ENCODE measurements around the gene PAPOLG.

PAPOLG gene

GRCh38 chr2:60756097-60757087, at the start of gene PAPOLG:
TSS of gene PAPOLG (plus strand) at chr2:60756268. CDS start at chr2:60756479, 211 bp downstream.
- in situ Hi-C loops (cut with HindIII; ENCODE audit: low sequenced_read_pairs), result loop anchor here (25.0 kb wide), 1 partner anchor 256 kb away; the partner anchor contains the start of genes PEX13 and PUS10
- peak; percentile 76 for DNase-seq (ENCODE audit: low read depth)
- peak within 1 kb of the TSS; percentile 87 for H3K4me3 ChIP-seq (ENCODE audit: low read depth, low read length)
- TF ChIP-seq CTCF (IDR thresholded peaks at IDR 0.05; ENCODE audit: low read depth, low read length, missing control alignments), result no peak

DNA sequence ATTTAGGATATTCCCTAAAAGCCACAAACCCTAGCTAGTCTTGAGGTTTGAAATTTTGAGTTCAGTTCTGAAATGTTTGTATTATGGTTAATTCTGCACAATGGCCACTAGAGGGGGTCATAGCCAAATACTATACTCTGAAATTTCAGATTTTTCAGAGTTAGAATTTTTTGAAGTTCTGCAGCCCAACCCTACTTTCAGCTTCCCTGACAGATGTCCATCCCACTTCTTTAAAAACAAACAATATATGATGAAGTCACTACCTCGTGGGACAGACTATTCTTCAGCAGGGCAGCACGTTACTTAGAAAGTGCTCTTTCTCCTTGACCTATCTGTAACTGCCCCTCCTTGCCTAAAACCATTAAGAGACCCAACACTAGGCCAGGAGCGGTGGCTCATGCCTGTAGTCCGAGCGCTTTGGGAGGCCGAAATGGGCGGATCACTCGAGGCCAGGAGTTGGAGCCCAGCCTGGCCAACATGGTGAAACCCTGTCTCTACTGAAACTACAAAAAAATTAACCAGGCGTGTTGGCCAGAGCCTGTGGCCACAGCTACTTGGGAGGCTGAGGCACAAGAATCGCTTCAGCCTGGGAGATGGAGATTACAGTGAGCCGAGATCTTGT, 48.2 kb upstream of the PAPOLG start:
- peak; percentile 12 for DNase-seq (ENCODE audit: low read depth)
- TF ChIP-seq CTCF (IDR thresholded peaks at IDR 0.05; ENCODE audit: low read depth, low read length, missing control alignments), result peak; percentile 53
- in situ Hi-C loops (cut with HindIII; ENCODE audit: low sequenced_read_pairs), result no loop called here
- no peak overlapping the region for H3K4me3 ChIP-seq (ENCODE audit: low read depth, low read length)

- TF ChIP-seq CTCF (IDR thresholded peaks at IDR 0.05; ENCODE audit: low read depth, low read length, missing control alignments), result no peak
- no peak for DNase-seq (ENCODE audit: low read depth)
- H3K4me3 ChIP-seq (ENCODE audit: low read depth, low read length), result no peak overlapping the region
- in situ Hi-C loops (cut with HindIII; ENCODE audit: low sequenced_read_pairs), result no loop called here
Observed at GRCh38 chr2:60708630-60709320, 47.3 kb upstream of the PAPOLG start.

DNA sequence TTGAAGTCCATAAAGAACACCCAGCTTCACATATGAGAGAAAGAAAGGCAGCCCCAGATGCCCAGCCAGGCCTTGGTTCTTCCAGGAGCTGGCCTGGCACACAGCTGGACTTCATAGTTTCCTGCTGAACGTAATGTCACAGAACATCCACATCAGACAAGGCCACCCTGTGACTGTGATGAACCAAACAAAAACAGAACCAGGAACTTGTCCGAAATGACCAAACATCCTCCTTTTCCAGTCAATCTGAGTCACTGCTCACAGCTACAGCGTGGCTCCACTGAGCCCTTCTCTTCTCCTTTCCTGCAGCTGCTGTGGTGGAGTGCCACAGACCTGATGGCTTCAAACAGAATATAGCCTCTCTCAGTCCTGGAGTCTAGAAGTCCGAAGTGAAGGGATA, 45.4 kb upstream of the PAPOLG start:
- no peak for DNase-seq (ENCODE audit: low read depth)
- in situ Hi-C loops (cut with HindIII; ENCODE audit: low sequenced_read_pairs), result no loop called here
- no peak overlapping the region for H3K4me3 ChIP-seq (ENCODE audit: low read depth, low read length)
- no peak for TF ChIP-seq CTCF (IDR thresholded peaks at IDR 0.05; ENCODE audit: low read depth, low read length, missing control alignments)

GRCh38 chr2:60715561-60715960, 40.5 kb upstream of the PAPOLG start:
- no peak for TF ChIP-seq CTCF (IDR thresholded peaks at IDR 0.05; ENCODE audit: low read depth, low read length, missing control alignments)
- in situ Hi-C loops (cut with HindIII; ENCODE audit: low sequenced_read_pairs), result no loop called here
- H3K4me3 ChIP-seq (ENCODE audit: low read depth, low read length), result no peak overlapping the region
- DNase-seq (ENCODE audit: low read depth), result no peak

- no peak for DNase-seq (ENCODE audit: low read depth)
- no peak overlapping the region for H3K4me3 ChIP-seq (ENCODE audit: low read depth, low read length)
- TF ChIP-seq CTCF (IDR thresholded peaks at IDR 0.05; ENCODE audit: low read depth, low read length, missing control alignments), result no peak
- in situ Hi-C loops (cut with HindIII; ENCODE audit: low sequenced_read_pairs), result no loop called here
Observed at GRCh38 chr2:60717691-60718090, 38.4 kb upstream of the PAPOLG start.
